ENCODE data around the gene IL1RN. TPM values are rescaled to one million over a fixed set of nuclear protein-coding genes. Genes with fewer than 3 reads are reported as not detected.
A peak's percentile ranks its signal among the peaks of the same experiment; 100 is the strongest.

Gene IL1RN
- total RNA-seq, 1 donor from 2014 or later, result not detected

DNA sequence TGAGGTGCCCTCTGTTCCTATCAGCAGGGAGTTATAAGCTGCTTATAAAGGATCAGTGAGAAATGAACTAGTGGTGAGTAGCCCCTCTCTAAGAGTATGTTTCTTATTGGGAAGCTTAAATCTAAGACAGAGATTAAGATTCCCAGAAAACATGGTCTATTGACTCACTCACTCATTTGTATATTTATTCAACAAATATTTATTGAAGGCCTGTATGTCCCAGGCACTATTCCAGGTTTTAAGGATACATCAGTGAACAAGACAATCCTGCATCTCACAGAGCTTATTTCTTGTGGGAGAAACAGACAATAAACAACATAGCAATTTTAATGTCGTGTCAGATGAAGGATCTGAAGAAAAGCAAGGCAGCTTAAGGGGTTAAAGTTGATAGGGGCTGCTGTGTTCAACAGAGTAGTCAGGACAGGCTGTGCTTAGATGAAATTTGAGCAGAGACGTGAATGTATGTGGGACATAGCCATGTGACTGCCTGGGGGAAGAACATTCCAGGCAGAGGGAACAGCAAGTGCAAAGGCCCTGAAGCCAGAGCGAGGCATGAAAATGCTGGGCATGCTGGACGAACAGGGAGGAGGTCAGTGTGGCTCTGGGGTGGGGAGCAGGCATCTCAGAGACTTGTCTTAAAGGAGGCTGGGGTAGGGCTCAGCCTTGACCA is 31.6 kb downstream of the IL1RN start:
- H3K4me3 Mint-ChIP-seq (ENCODE audit: unreplicated experiment), result no peak overlapping the region

DNA sequence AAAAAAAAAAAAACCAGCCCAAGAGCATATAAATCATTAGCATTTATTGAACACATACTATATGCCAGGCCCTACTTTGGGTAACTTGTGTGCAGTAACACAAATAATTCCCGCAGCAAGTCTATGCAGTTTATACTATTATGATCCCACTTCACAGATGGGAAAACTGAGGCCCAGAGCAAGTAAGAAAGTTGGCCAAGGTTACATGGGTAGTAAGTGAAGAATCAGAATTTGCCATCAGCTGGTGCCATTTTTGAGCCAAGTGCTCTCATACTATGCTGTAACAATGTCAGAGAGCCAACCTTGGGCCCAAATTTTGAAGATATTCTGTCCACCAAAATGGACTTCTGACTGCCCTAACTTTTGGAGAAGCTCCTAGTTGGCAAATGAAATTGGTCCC is 32.9 kb downstream of the IL1RN start:
- Mint-ChIP-seq H3K27me3 (ENCODE audit: unreplicated experiment) (peaks cover 4% of the 10 kb centered on the region), H3K27ac (ENCODE audit: unreplicated experiment) (no peak overlapping the region), H3K36me3 (ENCODE audit: low read depth, unreplicated experiment) (no peaks in the 10 kb centered on the region), H3K4me1 (ENCODE audit: unreplicated experiment) (peaks cover 17% of the 10 kb centered on the region), H3K4me3 (ENCODE audit: unreplicated experiment) (no peak overlapping the region), H3K9me3 (ENCODE audit: unreplicated experiment) (no peaks in the 10 kb centered on the region)
- TF ChIP-seq, protein P1, sequence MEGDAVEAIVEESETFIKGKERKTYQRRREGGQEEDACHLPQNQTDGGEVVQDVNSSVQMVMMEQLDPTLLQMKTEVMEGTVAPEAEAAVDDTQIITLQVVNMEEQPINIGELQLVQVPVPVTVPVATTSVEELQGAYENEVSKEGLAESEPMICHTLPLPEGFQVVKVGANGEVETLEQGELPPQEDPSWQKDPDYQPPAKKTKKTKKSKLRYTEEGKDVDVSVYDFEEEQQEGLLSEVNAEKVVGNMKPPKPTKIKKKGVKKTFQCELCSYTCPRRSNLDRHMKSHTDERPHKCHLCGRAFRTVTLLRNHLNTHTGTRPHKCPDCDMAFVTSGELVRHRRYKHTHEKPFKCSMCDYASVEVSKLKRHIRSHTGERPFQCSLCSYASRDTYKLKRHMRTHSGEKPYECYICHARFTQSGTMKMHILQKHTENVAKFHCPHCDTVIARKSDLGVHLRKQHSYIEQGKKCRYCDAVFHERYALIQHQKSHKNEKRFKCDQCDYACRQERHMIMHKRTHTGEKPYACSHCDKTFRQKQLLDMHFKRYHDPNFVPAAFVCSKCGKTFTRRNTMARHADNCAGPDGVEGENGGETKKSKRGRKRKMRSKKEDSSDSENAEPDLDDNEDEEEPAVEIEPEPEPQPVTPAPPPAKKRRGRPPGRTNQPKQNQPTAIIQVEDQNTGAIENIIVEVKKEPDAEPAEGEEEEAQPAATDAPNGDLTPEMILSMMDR (IDR thresholded peaks at IDR 0.05; ENCODE audit: unreplicated experiment), result no peak
- no peak for DNase-seq (ENCODE audit: low spot score)

More for the DNA sequence above, 31.6 kb downstream of the IL1RN start:
- TF ChIP-seq, protein P1 (IDR thresholded peaks at IDR 0.05; ENCODE audit: unreplicated experiment), result no peak
- peaks cover 4% of the 10 kb centered on the region for H3K27me3 Mint-ChIP-seq (ENCODE audit: unreplicated experiment)
- H3K9me3 Mint-ChIP-seq (ENCODE audit: unreplicated experiment), result no peaks in the 10 kb centered on the region
- no peak for DNase-seq (ENCODE audit: low spot score)
- peak overlapping the region; percentile 42 for H3K27ac Mint-ChIP-seq (ENCODE audit: unreplicated experiment)
- H3K4me1 Mint-ChIP-seq (ENCODE audit: unreplicated experiment), result peaks cover 9% of the 10 kb centered on the region
- no peaks in the 10 kb centered on the region for H3K36me3 Mint-ChIP-seq (ENCODE audit: low read depth, unreplicated experiment)

DNA sequence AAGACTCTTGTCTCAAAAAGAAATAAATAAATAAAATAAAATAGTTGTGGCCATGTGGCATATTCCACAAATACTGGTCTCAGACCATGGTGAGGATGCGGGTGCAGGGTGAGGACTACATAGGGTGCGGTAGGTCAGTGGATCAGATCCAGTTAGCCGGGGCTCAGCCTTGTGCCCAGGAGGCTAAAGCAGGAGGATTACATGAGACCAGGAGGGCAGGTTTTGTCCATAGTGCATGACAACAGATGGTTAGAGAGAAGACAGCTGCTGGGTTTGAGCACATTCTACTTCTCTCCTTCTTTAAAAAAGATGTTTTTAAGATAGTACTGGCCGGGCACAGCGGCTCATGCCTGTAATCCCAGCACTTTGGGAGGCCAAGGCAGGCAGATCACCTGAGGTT is 33.6 kb downstream of the IL1RN start:
- H3K27me3 Mint-ChIP-seq (ENCODE audit: unreplicated experiment), result peaks cover 4% of the 10 kb centered on the region
- H3K36me3 Mint-ChIP-seq (ENCODE audit: low read depth, unreplicated experiment), result no peaks in the 10 kb centered on the region
- H3K4me1 Mint-ChIP-seq (ENCODE audit: unreplicated experiment), result peaks cover 22% of the 10 kb centered on the region
- DNase-seq (ENCODE audit: low spot score), result no peak
- no peaks in the 10 kb centered on the region for H3K9me3 Mint-ChIP-seq (ENCODE audit: unreplicated experiment)
- H3K27ac Mint-ChIP-seq (ENCODE audit: unreplicated experiment), result no peak overlapping the region
- no peak overlapping the region for H3K4me3 Mint-ChIP-seq (ENCODE audit: unreplicated experiment)
- TF ChIP-seq, protein P1 (IDR thresholded peaks at IDR 0.05; ENCODE audit: unreplicated experiment), result no peak

DNA sequence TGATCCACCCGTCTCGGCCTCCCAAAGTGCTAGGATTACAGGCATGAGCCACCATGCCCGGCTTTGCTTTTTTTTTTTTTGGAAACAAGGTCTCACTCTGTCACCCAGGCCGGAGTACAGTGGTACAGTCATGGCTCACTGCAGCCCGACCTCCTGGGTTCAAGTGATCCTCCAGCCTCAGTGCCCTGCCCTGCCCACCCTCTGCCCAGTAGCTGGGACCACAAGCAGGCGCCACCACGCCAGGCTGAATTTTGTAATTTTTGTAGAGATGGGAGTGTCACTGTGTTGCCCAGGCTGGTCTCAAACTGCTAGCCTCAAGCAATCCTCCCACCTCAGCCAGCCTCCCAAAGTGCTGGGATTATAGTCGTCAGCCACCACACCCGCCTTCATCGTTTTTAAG is 34.8 kb downstream of the IL1RN start:
- Mint-ChIP-seq H3K9me3 (ENCODE audit: unreplicated experiment) (no peaks in the 10 kb centered on the region), H3K27ac (ENCODE audit: unreplicated experiment) (no peak overlapping the region), H3K36me3 (ENCODE audit: low read depth, unreplicated experiment) (no peaks in the 10 kb centered on the region), H3K27me3 (ENCODE audit: unreplicated experiment) (peaks cover 4% of the 10 kb centered on the region), H3K4me1 (ENCODE audit: unreplicated experiment) (peaks cover 22% of the 10 kb centered on the region), H3K4me3 (ENCODE audit: unreplicated experiment) (no peak overlapping the region)
- DNase-seq (ENCODE audit: low spot score), result no peak
- TF ChIP-seq, protein P1 (IDR thresholded peaks at IDR 0.05; ENCODE audit: unreplicated experiment), result no peak

DNA sequence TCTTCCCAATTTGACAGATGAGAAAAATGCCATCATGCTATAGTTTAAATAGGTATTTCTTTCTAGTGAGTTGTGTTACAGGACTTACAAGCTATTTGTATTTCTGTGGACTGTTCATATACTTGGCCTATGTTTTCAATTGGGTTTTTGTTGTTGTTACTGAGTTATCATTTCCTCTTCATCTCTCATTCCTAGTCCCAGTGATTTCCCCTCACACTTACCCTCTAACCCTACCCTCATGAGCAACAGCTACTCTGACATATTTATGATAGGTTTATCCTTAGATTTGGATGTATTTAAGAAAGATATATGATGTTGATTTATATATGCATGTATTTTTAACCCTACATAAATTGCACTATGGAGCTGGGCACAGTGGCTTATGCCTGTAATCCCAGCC is 35.5 kb downstream of the IL1RN start:
- TF ChIP-seq, protein P1 (IDR thresholded peaks at IDR 0.05; ENCODE audit: unreplicated experiment), result no peak
- Mint-ChIP-seq H3K36me3 (ENCODE audit: low read depth, unreplicated experiment) (no peaks in the 10 kb centered on the region), H3K4me3 (ENCODE audit: unreplicated experiment) (no peak overlapping the region), H3K27ac (ENCODE audit: unreplicated experiment) (no peak overlapping the region), H3K9me3 (ENCODE audit: unreplicated experiment) (no peaks in the 10 kb centered on the region), H3K27me3 (ENCODE audit: unreplicated experiment) (peaks cover 3% of the 10 kb centered on the region), H3K4me1 (ENCODE audit: unreplicated experiment) (peaks cover 22% of the 10 kb centered on the region)
- DNase-seq (ENCODE audit: low spot score), result no peak

Measured in endothelial cell (in vitro differentiated cells).